Measurements from ENCODE around the gene WSB1. TPM values are rescaled to one million over a fixed set of nuclear protein-coding genes. Genes with fewer than 3 reads are reported as not detected.
A peak's percentile ranks its signal among the peaks of the same experiment; 100 is the strongest.

Gene WSB1
- total and polyA plus RNA-seq, 9 of the 15 experiments (the other 6 are each of a cell fraction or from before 2014, with no cell fraction given) = 22.8 to 229 (median 81.1) TPM

DNA sequence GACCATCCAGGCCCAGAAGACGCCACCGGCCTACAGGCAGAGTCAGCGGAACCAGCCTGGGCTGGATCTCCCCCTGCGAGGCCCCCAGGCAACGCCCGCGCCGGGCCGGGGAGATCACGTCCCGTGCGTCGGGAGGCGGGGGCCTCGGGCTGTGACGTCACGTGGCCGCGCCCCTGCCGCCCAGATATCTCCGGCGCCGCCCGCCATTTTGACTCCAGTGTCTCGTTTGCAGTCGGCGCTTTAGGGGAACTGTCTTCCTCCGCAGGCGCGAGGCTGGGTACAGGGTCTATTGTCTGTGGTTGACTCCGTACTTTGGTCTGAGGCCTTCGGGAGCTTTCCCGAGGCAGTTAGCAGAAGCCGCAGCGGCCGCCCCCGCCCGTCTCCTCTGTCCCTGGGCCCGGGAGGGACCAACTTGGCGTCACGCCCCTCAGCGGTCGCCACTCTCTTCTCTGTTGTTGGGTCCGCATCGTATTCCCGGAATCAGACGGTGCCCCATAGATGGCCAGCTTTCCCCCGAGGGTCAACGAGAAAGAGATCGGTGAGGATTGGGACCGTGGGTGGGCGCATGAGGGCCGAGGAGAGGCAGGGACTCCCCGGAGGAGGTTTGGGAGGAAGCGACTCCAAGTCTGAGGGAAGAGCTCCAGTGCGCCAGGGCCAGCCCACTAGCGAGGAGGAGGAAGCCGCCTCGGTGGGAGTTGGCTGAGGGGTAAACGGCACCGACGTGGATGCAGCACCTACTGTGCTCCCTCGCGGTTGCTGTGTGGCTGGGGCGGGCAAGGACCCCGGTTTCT, at the start of gene WSB1 (continued):
- TF ChIP-seq, protein P1, sequence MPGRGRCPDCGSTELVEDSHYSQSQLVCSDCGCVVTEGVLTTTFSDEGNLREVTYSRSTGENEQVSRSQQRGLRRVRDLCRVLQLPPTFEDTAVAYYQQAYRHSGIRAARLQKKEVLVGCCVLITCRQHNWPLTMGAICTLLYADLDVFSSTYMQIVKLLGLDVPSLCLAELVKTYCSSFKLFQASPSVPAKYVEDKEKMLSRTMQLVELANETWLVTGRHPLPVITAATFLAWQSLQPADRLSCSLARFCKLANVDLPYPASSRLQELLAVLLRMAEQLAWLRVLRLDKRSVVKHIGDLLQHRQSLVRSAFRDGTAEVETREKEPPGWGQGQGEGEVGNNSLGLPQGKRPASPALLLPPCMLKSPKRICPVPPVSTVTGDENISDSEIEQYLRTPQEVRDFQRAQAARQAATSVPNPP (IDR thresholded peaks at IDR 0.05; ENCODE audit: borderline replicate concordance, insufficient read depth, insufficient read length) = no peak
- TF ChIP-seq LEF1 (IDR thresholded peaks at IDR 0.05) (peak; percentile 90), KDM5B (IDR thresholded peaks at IDR 0.05; ENCODE audit: insufficient replicate concordance, low read depth, low read length) (peak; percentile 95), BCOR (IDR thresholded peaks at IDR 0.05) (no peak), ZNF175 (CRISPR knock-in tag; IDR thresholded peaks at IDR 0.05; ENCODE audit: low read depth) (no peak), ZNF583 (CRISPR knock-in tag; IDR thresholded peaks at IDR 0.05) (no peak), ZNF143 (CRISPR knock-in tag; IDR thresholded peaks at IDR 0.05) (0 out of 2 replicates have a peak, but pooled peaks have one; percentile 21), ZNF551 (CRISPR knock-in tag; IDR thresholded peaks at IDR 0.05) (no peak), TFAM (CRISPR knock-in tag; conservative IDR thresholded peaks at IDR 0.05) (no peak), GATAD2A (IDR thresholded peaks at IDR 0.05) (peak; percentile 77; the same call in 1 of the 2 replicates), NRF1 (conservative IDR thresholded peaks at IDR 0.05 in 1 of 2, IDR thresholded peaks at IDR 0.05 in 1 of 2) (peak; percentile 81 to 83), RFX7 (CRISPR knock-in tag; IDR thresholded peaks at IDR 0.05) (no peak), LARP7 (IDR thresholded peaks at IDR 0.05) (0 out of 2 replicates have a peak, but pooled peaks have one; percentile 11), KDM1A (IDR thresholded peaks at IDR 0.05) (no peak)
- TF ChIP-seq, protein P2, sequence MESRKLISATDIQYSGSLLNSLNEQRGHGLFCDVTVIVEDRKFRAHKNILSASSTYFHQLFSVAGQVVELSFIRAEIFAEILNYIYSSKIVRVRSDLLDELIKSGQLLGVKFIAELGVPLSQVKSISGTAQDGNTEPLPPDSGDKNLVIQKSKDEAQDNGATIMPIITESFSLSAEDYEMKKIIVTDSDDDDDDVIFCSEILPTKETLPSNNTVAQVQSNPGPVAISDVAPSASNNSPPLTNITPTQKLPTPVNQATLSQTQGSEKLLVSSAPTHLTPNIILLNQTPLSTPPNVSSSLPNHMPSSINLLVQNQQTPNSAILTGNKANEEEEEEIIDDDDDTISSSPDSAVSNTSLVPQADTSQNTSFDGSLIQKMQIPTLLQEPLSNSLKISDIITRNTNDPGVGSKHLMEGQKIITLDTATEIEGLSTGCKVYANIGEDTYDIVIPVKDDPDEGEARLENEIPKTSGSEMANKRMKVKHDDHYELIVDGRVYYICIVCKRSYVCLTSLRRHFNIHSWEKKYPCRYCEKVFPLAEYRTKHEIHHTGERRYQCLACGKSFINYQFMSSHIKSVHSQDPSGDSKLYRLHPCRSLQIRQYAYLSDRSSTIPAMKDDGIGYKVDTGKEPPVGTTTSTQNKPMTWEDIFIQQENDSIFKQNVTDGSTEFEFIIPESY (CRISPR knock-in tag; IDR thresholded peaks at IDR 0.05) = no peak
- TF ChIP-seq, protein P3, sequence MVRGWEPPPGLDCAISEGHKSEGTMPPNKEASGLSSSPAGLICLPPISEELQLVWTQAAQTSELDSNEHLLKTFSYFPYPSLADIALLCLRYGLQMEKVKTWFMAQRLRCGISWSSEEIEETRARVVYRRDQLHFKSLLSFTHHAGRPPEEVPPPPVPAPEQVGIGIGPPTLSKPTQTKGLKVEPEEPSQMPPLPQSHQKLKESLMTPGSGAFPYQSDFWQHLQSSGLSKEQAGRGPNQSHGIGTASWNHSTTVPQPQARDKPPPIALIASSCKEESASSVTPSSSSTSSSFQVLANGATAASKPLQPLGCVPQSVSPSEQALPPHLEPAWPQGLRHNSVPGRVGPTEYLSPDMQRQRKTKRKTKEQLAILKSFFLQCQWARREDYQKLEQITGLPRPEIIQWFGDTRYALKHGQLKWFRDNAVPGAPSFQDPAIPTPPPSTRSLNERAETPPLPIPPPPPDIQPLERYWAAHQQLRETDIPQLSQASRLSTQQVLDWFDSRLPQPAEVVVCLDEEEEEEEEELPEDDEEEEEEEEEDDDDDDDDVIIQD (CRISPR knock-in tag; IDR thresholded peaks at IDR 0.05) = 0 out of 2 replicates have a peak, but pooled peaks have one; percentile 58
- TF ChIP-seq, protein P4, sequence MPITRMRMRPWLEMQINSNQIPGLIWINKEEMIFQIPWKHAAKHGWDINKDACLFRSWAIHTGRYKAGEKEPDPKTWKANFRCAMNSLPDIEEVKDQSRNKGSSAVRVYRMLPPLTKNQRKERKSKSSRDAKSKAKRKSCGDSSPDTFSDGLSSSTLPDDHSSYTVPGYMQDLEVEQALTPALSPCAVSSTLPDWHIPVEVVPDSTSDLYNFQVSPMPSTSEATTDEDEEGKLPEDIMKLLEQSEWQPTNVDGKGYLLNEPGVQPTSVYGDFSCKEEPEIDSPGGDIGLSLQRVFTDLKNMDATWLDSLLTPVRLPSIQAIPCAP (CRISPR knock-in tag; IDR thresholded peaks at IDR 0.05; ENCODE audit: borderline replicate concordance) = no peak
- TF ChIP-seq, protein P5, sequence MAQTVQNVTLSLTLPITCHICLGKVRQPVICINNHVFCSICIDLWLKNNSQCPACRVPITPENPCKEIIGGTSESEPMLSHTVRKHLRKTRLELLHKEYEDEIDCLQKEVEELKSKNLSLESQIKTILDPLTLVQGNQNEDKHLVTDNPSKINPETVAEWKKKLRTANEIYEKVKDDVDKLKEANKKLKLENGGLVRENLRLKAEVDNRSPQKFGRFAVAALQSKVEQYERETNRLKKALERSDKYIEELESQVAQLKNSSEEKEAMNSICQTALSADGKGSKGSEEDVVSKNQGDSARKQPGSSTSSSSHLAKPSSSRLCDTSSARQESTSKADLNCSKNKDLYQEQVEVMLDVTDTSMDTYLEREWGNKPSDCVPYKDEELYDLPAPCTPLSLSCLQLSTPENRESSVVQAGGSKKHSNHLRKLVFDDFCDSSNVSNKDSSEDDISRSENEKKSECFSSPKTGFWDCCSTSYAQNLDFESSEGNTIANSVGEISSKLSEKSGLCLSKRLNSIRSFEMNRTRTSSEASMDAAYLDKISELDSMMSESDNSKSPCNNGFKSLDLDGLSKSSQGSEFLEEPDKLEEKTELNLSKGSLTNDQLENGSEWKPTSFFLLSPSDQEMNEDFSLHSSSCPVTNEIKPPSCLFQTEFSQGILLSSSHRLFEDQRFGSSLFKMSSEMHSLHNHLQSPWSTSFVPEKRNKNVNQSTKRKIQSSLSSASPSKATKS (CRISPR knock-in tag; IDR thresholded peaks at IDR 0.05) = no peak
- TF ChIP-seq, protein P6, sequence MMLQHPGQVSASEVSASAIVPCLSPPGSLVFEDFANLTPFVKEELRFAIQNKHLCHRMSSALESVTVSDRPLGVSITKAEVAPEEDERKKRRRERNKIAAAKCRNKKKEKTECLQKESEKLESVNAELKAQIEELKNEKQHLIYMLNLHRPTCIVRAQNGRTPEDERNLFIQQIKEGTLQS (IDR thresholded peaks at IDR 0.05) = peak; percentile 68
- TF ChIP-seq, protein P6 (CRISPR knock-in tag; conservative IDR thresholded peaks at IDR 0.05) = peak; percentile 65; the same call in 1 of the 2 replicates
